Lung (tissue), 12 donors: ENCODE data around the gene DOCK2. TPM values are rescaled to one million over a fixed set of nuclear protein-coding genes. Genes with fewer than 3 reads are reported as not detected.

ENCODE experiments used
- ATAC-seq: fragments of 200-7000 bp; cut with Tn5 transposase; one replicate; pipeline ENCODE4 v1.9.1; 2020; ENCODE audit warnings: moderate number of reproducible peaks; ENCODE audit not compliant: insufficient read depth, low FRiP score
- DNase-seq, 3 donors: peaks; one replicate each; pipeline ENCODE4 v3.0.0-alpha.2; 2013 to 2017
- H3K27ac ChIP-seq, 2 donors: one replicate each; pipeline ENCODE4 v1.5.1; 2013; ENCODE audit warnings: mild to moderate bottlenecking in 2 of 2, moderate library complexity in 2 of 2, control low read depth in 1 of 2, inconsistent platforms in 1 of 2, low read depth in 1 of 2, low read length in 1 of 2
- H3K27me3 ChIP-seq, 3 donors: one replicate each; pipeline ENCODE4 v1.5.1; 2013; ENCODE audit warnings: low read length in 2 of 3; ENCODE audit not compliant: control insufficient read depth in 3 of 3, insufficient read depth in 3 of 3
- H3K36me3 ChIP-seq, 4 donors: one replicate each; pipeline ENCODE4 v1.5.1; 2013; ENCODE audit warnings: low read length in 4 of 4, mild to moderate bottlenecking in 1 of 4, moderate library complexity in 1 of 4; ENCODE audit not compliant: control insufficient read depth in 4 of 4, insufficient read depth in 4 of 4
- H3K4me1 ChIP-seq, 5 donors: one replicate each; pipeline ENCODE4 v1.5.1; 2013; ENCODE audit warnings: low read length in 5 of 5, mild to moderate bottlenecking in 2 of 5, moderate library complexity in 1 of 5; ENCODE audit not compliant: control insufficient read depth in 5 of 5, insufficient read depth in 5 of 5
- H3K4me3 ChIP-seq: one replicate; pipeline ENCODE4 v1.5.1; 2013; ENCODE audit warnings: mild to moderate bottlenecking, control low read depth, moderate library complexity
- H3K9ac ChIP-seq, 2 donors: one replicate each; pipeline ENCODE4 v1.5.1; 2013; ENCODE audit warnings: low read length in 2 of 2, control low read depth in 1 of 2; ENCODE audit not compliant: insufficient read depth in 1 of 2
- H3K9me3 ChIP-seq, 4 donors: one replicate each; pipeline ENCODE4 v1.5.1; 2013; ENCODE audit warnings: low read length in 3 of 4, mild to moderate bottlenecking in 1 of 4, moderate library complexity in 1 of 4; ENCODE audit not compliant: control insufficient read depth in 4 of 4, insufficient read depth in 3 of 4
- CTCF ChIP-seq: IDR thresholded peaks from 2 replicates; pipeline ENCODE4 v1.5.1; 2012; ENCODE audit warnings: mild to moderate bottlenecking; ENCODE audit errors: control extremely low read depth, extremely low read depth
- WGBS, 2 donors: extraction: QIAGEN DNeasy Blood & Tissue Kit; methylation state at CpG; one replicate each; pipeline ENCODE4 v1.1.7; 2013; 5-methylcytosine and 5-hydroxymethylcytosine counted together
- polyA plus RNA-seq, 2 donors: library from polyadenylated mRNA; stranded (reverse); fragments of 200-250 nt; gene quantifications; one replicate each; pipeline ENCODE4 v1.2.1, GENCODE V29; 2013
- total RNA-seq, 2 donors: library from RNA; depleted of rRNA in 1 of 2; stranded (reverse); fragments of >200 nt in 1 of 2; gene quantifications; one replicate each; pipeline ENCODE4 v1.2.1, GENCODE V29; 2014 to 2021
- donor health status: control.
- donor health status: control.
- donor health status: Bipolar disorder and iron deficiency.
- donor health status: healthy.
- donor health status: DM: yes; HTN: yes; CAD: no.

The DOCK2 gene
- total and polyA plus RNA-seq, 4 donors = 9.6 to 66.6 (median 43.4) TPM

- H3K4me1 ChIP-seq = peaks cover 0 to 12% (median 0%) of the 10 kb centered on the region in 5 donors
- no peak for TF ChIP-seq CTCF
- WGBS, 2 donors = 63 to 74% methylated on average over 5 of the region's 5 CpGs
Measured at GRCh38 chr5:169785771-169786618, 148.9 kb downstream of the DOCK2 start.

GRCh38 chr5:169788168-169788567, 151.1 kb downstream of the DOCK2 start:
- Histone ChIP-seq H3K27me3 (no peaks in the 10 kb centered on the region), H3K9me3 (no peaks in the 10 kb centered on the region), H3K9ac (no peak overlapping the region), H3K4me1 (peaks cover 0 to 12% (median 0%) of the 10 kb centered on the region in 5 donors), H3K4me3 (no peak overlapping the region), H3K27ac (no peak overlapping the region), H3K36me3 (no peaks in the 10 kb centered on the region)
- WGBS, 2 donors = 33 to 45% methylated on average over 5 of the region's 5 CpGs
- no peak for TF ChIP-seq CTCF
- ATAC-seq (no peak), DNase-seq (peak in 1 of 3 donors; percentile 30)

More at GRCh38 chr5:169785771-169786618, 148.9 kb downstream of the DOCK2 start:
- H3K9ac ChIP-seq = no peak overlapping the region
- no peak for DNase-seq
- H3K9me3 ChIP-seq = no peaks in the 10 kb centered on the region
- no peaks in the 10 kb centered on the region for H3K27me3 ChIP-seq
- ATAC-seq = no peak
- no peaks in the 10 kb centered on the region for H3K36me3 ChIP-seq
- no peak overlapping the region for H3K27ac ChIP-seq
- no peak overlapping the region for H3K4me3 ChIP-seq

- no peak for ATAC-seq
Measured at GRCh38 chr5:169789417-169789940, 152.4 kb downstream of the DOCK2 start.

More at GRCh38 chr5:169789417-169789940, 152.4 kb downstream of the DOCK2 start:
- no peak for TF ChIP-seq CTCF
- Histone ChIP-seq H3K9me3 (no peaks in the 10 kb centered on the region), H3K9ac (no peak overlapping the region), H3K36me3 (no peaks in the 10 kb centered on the region), H3K27ac (no peak overlapping the region), H3K27me3 (no peaks in the 10 kb centered on the region), H3K4me3 (no peak overlapping the region), H3K4me1 (peaks cover 0 to 12% (median 0%) of the 10 kb centered on the region in 5 donors)
- 91 to 98% methylated on average over 1 of the region's 1 CpG for WGBS, 2 donors
- DNase-seq = no peak
